ENCODE data around the gene GDF9. TPM values are rescaled to one million over a fixed set of nuclear protein-coding genes. Genes with fewer than 3 reads are reported as not detected.

GDF9 gene
- polyA plus RNA-seq, 1 experiment, result 0.15 TPM

GRCh38 chr5:132905938-132906337 is 39.7 kb upstream of the GDF9 start:
- ChIA-PET POLR2A (no interaction called here), CTCF (interaction anchor here (0.6 to 1.4 kb wide), 3 partner anchors 9 to 86 kb away, joined by 4 to 6 read pairs (median 4); no protein-coding TSS in a partner anchor)
- peak; percentile 29; the same call in 1 of the 2 replicates for TF ChIP-seq CTCF (IDR thresholded peaks at IDR 0.05; ENCODE audit: low read depth, low read length)
- H3K27me3 ChIP-seq (ENCODE audit: control insufficient read depth, insufficient read depth, low read length), result no peaks in the 10 kb centered on the region
- no peak overlapping the region for H3K4me3 ChIP-seq (ENCODE audit: low read depth, low read length)
- H3K27ac ChIP-seq (ENCODE audit: low read depth, low read length), result no peak overlapping the region
- DNase-seq (ENCODE audit: low read depth, low spot score), result peak; percentile 23
- no peaks in the 10 kb centered on the region for H3K9me3 ChIP-seq (ENCODE audit: control insufficient read depth, insufficient read depth, low read length)

DNA sequence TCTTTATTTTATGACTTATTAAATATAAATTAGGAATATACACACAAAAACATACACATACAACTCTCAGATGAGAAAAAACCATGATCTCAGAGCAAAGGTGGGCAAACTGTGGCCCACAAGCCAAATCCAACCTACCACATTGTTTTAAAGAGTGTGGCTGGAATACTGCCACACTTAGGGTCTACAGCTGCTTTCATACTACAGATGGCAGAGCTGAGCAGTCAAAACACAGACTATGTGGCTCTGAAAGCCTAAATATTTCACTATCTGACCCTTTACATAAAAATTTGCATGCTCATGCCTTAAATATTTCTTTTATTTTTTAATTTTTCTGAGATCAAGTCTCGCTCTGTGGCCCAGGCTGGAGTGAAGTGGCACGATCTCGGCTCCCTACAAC is 35.5 kb upstream of the GDF9 start:
- Histone ChIP-seq H3K27me3 (ENCODE audit: control insufficient read depth, insufficient read depth, low read length) (no peaks in the 10 kb centered on the region), H3K27ac (ENCODE audit: low read depth, low read length) (no peak overlapping the region), H3K9me3 (ENCODE audit: control insufficient read depth, insufficient read depth, low read length) (no peaks in the 10 kb centered on the region), H3K4me3 (ENCODE audit: low read depth, low read length) (no peak overlapping the region)
- ChIA-PET POLR2A (no interaction called here), CTCF (interaction anchor here (0.6 kb wide), 1 partner anchor 10 kb away, joined by 4 read pairs; no protein-coding TSS in a partner anchor)
- DNase-seq (ENCODE audit: low read depth, low spot score), result no peak
- no peak for TF ChIP-seq CTCF (IDR thresholded peaks at IDR 0.05; ENCODE audit: low read depth, low read length)

- H3K4me3 ChIP-seq (ENCODE audit: low read depth, low read length), result no peak overlapping the region
- ChIA-PET POLR2A (no interaction called here), CTCF (interaction anchor here (0.6 kb wide), 1 partner anchor 10 kb away, joined by 4 read pairs; no protein-coding TSS in a partner anchor)
- no peak overlapping the region for H3K27ac ChIP-seq (ENCODE audit: low read depth, low read length)
- TF ChIP-seq CTCF (IDR thresholded peaks at IDR 0.05; ENCODE audit: low read depth, low read length), result no peak
- H3K27me3 ChIP-seq (ENCODE audit: control insufficient read depth, insufficient read depth, low read length), result no peaks in the 10 kb centered on the region
- DNase-seq (ENCODE audit: low read depth, low spot score), result no peak
- H3K9me3 ChIP-seq (ENCODE audit: control insufficient read depth, insufficient read depth, low read length), result no peaks in the 10 kb centered on the region
These were observed 34.8 kb upstream of the GDF9 start for GRCh38 chr5:132901036-132901435.

DNA sequence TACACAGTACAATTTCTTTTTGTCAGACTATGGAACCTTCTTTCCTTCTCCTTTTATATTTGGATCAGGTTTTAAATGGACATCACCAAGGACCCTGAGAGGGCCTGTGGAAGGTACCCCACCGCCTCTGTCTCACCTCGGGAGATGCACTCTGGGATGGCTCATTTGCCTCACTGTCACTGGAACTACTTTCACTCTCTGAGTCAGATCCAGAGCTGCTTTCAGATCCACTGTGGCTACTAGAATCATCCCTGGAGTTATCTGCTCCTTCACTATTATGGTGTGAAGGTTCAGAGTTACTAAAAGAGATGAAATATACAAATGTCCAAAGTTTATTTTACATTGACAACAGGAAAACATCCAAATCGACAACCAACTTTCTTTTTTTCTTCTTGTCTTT is 31.8 kb upstream of the GDF9 start:
- POLR2A ChIA-PET, result interaction anchor here (1.2 kb wide), 1 partner anchor 14 kb away, joined by 3 read pairs; no protein-coding TSS in a partner anchor
- no peak for DNase-seq (ENCODE audit: low read depth, low spot score)
- H3K27me3 ChIP-seq (ENCODE audit: control insufficient read depth, insufficient read depth, low read length), result no peaks in the 10 kb centered on the region
- TF ChIP-seq CTCF (IDR thresholded peaks at IDR 0.05; ENCODE audit: low read depth, low read length), result no peak
- no peaks in the 10 kb centered on the region for H3K9me3 ChIP-seq (ENCODE audit: control insufficient read depth, insufficient read depth, low read length)
- H3K4me3 ChIP-seq (ENCODE audit: low read depth, low read length), result no peak overlapping the region
- CTCF ChIA-PET, result interaction anchor here (0.6 kb wide), 2 partner anchors 15 to 70 kb away, joined by 3 read pairs; no protein-coding TSS in a partner anchor
- H3K27ac ChIP-seq (ENCODE audit: low read depth, low read length), result no peak overlapping the region

DNA sequence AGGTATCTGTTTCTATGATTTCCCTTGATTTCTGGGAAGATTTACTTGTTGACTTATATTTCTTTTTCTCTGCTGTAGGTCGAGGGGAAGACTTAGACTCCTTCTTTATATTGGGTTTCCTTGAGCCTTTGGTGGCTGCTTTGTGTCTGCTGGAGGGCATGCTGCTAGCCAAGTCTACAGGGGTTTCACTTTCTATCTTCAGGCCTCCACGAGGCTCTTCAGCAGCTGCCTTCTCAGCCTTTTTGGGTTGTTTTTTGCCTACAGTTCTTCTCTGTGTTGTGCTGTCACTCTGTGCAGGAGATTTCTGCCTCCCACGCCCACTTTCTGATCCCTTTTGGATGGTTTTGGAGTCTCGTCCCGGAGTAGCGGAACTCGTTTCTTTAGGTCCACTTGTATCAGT is 30.4 kb upstream of the GDF9 start:
- no peak for TF ChIP-seq CTCF (IDR thresholded peaks at IDR 0.05; ENCODE audit: low read depth, low read length)

More for the DNA sequence above, 30.4 kb upstream of the GDF9 start:
- ChIA-PET CTCF (interaction anchor here (1.4 kb wide), 1 partner anchor 9 kb away, joined by 4 read pairs; no protein-coding TSS in a partner anchor), POLR2A (no interaction called here)
- no peak for DNase-seq (ENCODE audit: low read depth, low spot score)
- no peak overlapping the region for H3K4me3 ChIP-seq (ENCODE audit: low read depth, low read length)
- no peaks in the 10 kb centered on the region for H3K9me3 ChIP-seq (ENCODE audit: control insufficient read depth, insufficient read depth, low read length)
- H3K27me3 ChIP-seq (ENCODE audit: control insufficient read depth, insufficient read depth, low read length), result no peaks in the 10 kb centered on the region
- H3K27ac ChIP-seq (ENCODE audit: low read depth, low read length), result no peak overlapping the region

All from AG04450 (cell line).